Brain microvascular endothelial cell (primary cell): ENCODE measurements around the gene ENC1.

Experiments
- DNase-seq: peaks from one replicate; pipeline ENCODE4 v3.0.0-alpha.2; 2020
- H3K27ac ChIP-seq: fragments of 250-450 bp; sonication (Bioruptor Pico); 2 replicates; pipeline ENCODE4 v1.5.1; 2020; ENCODE audit warnings: mild to moderate bottlenecking, moderate library complexity
- H3K27me3 ChIP-seq: fragments of 250-450 bp; sonication (Bioruptor Pico); replicated peaks from 2 replicates; pipeline ENCODE4 v1.5.1; 2020; ENCODE audit warnings: mild to moderate bottlenecking
- H3K36me3 ChIP-seq: fragments of 250-450 bp; sonication (Bioruptor Pico); replicated peaks from 2 replicates; pipeline ENCODE4 v1.5.1; 2020; ENCODE audit warnings: mild to moderate bottlenecking
- H3K4me3 ChIP-seq: 2 replicates; pipeline ENCODE4 v1.5.1; 2011; ENCODE audit warnings: low read depth, mild to moderate bottlenecking, control low read depth, low read length, moderate library complexity
- CTCF ChIP-seq: IDR thresholded peaks from 2 replicates; pipeline ENCODE4 v1.5.1; 2011; ENCODE audit warnings: low read depth, mild to moderate bottlenecking, moderate library complexity, low read length, control low read depth, inconsistent platforms; ENCODE audit errors: missing control alignments
- in situ Hi-C: cut with HindIII; loops from 2 replicates; pipeline ENCODE4 v1.10.0; 2017; ENCODE audit warnings: low sequenced_read_pairs, low pct_ligation_motif_present

ENC1 gene

GRCh38 chr5:74631081-74631953, 9.2 kb downstream of the ENC1 start:
- Histone ChIP-seq H3K4me3 (no peak overlapping the region), H3K27ac (peak overlapping the region; percentile 95), H3K36me3 (peaks cover 78% of the 10 kb centered on the region), H3K27me3 (no peaks in the 10 kb centered on the region)
- DNase-seq: peak; percentile 83
- in situ Hi-C loops: no loop called here
- no peak for TF ChIP-seq CTCF

GRCh38 chr5:74630453-74631066, 10.0 kb downstream of the ENC1 start:
- TF ChIP-seq CTCF: no peak
- no peaks in the 10 kb centered on the region for H3K27me3 ChIP-seq
- H3K36me3 ChIP-seq: peaks cover 71% of the 10 kb centered on the region
- H3K27ac ChIP-seq: peak overlapping the region; percentile 95
- H3K4me3 ChIP-seq: no peak overlapping the region
- in situ Hi-C loops: no loop called here
- peak; percentile 92 for DNase-seq

GRCh38 chr5:74629326-74629725, 11.2 kb downstream of the ENC1 start:
- H3K36me3 ChIP-seq: peaks cover 59% of the 10 kb centered on the region
- no peak for TF ChIP-seq CTCF
- peak overlapping the region; percentile 95 for H3K27ac ChIP-seq
- no peak overlapping the region for H3K4me3 ChIP-seq
- no peaks in the 10 kb centered on the region for H3K27me3 ChIP-seq
- in situ Hi-C loops: no loop called here
- DNase-seq: no peak

- in situ Hi-C loops: no loop called here
- no peaks in the 10 kb centered on the region for H3K27me3 ChIP-seq
- H3K4me3 ChIP-seq: no peak overlapping the region
- H3K27ac ChIP-seq: no peak overlapping the region
- TF ChIP-seq CTCF: no peak
- peaks cover 49% of the 10 kb centered on the region for H3K36me3 ChIP-seq
- DNase-seq: no peak
Observed at GRCh38 chr5:74628359-74628758, 12.2 kb downstream of the ENC1 start.

GRCh38 chr5:74627646-74628279, 12.8 kb downstream of the ENC1 start:
- TF ChIP-seq CTCF: no peak
- H3K4me3 ChIP-seq: no peak overlapping the region
- in situ Hi-C loops: no loop called here
- peaks cover 43% of the 10 kb centered on the region for H3K36me3 ChIP-seq
- peak overlapping the region; percentile 9 for H3K27ac ChIP-seq
- DNase-seq: no peak
- no peaks in the 10 kb centered on the region for H3K27me3 ChIP-seq
